Fibroblast of upper back skin (primary cell): ENCODE data around the gene PRPSAP1.
A peak's percentile ranks its signal among the peaks of the same experiment; 100 is the strongest.
"Not testable (repeated sequence)": the region's sequence is repeated elsewhere in the genome, so short reads cannot be mapped to it uniquely, and the experiment has no call there.

Experiments
- DNase-seq: peaks from one replicate; pipeline ENCODE4 v3.0.0-alpha.2; 2013

PRPSAP1 gene

GRCh38 chr17:76357597-76358158 lies 4.0 kb upstream of the PRPSAP1 start:
- DNase-seq = no peak

DNA sequence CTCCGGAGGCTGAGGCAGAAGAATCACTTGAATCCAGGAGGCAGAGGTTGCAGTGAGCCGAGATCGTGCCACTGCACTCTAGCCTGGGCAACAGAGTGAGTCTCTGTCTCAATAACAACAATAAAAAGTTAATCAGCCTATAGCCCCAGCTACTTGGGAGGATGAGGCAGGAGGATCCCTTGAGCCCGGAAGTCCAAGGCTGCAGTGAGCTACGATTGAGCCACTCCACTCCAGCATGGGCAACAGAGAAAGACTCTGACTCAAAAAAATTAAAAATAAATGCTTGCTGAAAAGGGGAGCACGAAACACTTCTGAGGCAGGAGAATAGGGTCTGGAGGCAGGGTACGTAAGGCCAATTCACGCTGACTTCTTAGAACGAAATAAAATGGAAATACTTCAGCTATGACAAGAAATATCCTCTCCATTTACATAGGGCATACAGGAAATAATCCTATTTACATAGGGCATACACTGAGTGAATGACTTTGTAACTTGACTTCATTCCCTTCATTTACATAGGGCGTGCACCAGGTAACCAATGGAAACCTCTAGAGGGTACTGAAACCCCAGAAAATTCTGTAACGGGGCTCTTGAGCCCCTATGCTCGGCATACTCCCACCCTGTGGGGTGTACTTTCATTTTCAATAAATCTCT lies 3.2 kb upstream of the PRPSAP1 start:
- DNase-seq = no peak

- DNase-seq = no peak
Observed at GRCh38 chr17:76354747-76355310, 1.1 kb upstream of the PRPSAP1 start.

DNA sequence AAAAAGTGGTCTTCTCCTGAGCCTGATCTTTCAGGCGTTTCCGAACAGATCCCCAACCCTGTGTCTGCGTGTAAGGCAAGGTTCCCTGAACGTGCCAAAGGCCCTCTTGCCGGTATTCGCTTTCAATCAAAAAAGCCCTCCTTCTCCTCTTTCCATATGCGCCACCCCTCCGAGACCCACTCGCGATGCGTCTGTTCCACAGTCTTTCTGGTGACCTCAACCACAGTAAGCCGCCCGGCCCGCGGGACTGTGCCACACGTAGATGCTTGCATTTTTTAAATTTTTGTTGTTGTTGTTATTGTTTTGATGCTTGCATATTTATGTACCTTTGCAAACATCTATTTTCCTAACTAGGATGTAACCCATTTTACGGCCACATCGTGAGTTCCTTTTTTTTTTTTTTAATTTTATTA lies 607 bp upstream of the PRPSAP1 start:
- DNase-seq = no peak

DNA sequence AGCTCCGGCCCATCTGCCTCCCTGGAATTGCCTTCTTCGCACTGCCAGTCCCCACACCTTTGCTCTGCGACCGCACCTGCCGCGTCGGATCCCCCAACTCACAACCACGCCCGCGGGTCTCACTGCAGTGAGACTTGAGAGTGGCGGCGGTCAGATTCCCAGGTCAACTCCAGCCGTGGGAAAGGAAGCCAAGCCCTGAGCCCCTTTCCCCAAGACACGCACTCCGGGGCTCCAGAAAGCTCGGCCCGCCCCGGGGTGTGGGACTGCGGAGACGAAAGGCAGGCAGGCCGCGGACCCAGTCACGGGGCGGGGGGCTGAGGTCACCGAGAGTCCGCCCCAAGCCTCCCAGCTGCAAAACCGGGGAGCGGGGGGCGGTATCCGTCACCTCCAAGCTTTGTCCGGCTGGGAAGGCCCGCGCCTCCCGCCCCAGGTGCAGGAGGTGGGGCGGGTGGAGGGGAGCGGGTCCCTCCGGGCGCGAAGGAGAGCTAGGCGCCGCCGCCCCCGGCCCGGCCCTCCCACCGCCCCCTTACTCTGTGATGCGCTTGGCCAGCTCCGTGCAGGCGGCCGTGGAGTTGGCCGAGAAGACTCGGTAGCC lies 615 bp downstream of the PRPSAP1 start:
- no peak for DNase-seq

GRCh38 chr17:76351526-76352071 lies 2.1 kb downstream of the PRPSAP1 start:
- DNase-seq = no peak

- no peak for DNase-seq
Observed at GRCh38 chr17:76350463-76350862, 3.3 kb downstream of the PRPSAP1 start.

GRCh38 chr17:76346936-76347335 lies 6.8 kb downstream of the PRPSAP1 start:
- not testable (repeated sequence) for DNase-seq

DNA sequence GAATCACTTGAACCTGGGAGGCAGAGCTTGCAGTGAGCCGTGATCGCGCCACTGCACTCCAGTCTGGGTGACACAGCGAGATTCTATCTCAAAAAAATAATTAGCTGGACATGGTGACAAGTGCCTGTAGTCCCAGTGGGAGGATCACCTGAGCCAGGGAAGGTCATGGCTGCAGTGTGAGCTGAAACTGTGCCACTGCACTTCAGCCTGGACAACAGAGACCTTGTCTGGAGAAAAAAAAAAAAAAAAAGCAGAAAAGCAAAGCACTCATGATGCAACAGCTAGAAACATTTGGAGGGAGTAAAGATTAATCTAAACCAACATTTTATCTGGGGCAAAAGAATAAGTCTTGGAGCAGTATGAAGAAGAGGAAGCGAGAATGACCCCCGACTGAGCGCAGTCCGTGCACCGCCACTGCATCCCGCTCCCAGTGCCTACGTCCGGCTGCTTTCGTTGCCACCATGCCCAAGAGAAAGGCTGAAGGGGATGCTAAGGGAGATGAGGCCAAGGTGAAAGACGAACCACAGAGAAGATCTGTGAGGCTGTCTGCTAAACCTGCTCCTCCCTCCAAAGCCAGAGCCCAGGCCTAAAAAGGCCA lies 8.2 kb downstream of the PRPSAP1 start:
- DNase-seq = peak; percentile 68

DNA sequence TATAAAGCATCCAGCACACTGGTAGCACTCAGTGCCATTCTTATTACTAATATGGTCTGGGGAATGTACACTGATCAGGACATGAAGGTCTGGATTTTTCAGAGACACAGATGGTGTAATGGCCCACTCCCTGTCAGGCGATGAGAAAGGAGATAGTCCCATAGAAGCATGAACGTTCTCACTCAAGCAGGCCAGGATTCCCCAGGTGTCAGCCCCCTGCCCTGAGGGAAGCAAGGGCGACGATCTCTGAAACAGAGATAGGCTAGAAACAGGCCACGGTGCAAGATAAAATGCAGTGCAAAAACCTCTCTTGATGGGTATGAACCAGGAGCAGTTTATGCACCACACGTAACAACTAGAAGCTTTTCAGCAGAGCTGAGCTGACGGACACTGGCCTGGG lies 10.6 kb downstream of the PRPSAP1 start:
- DNase-seq = no peak

GRCh38 chr17:76341301-76341700 lies 12.4 kb downstream of the PRPSAP1 start:
- DNase-seq = no peak

DNA sequence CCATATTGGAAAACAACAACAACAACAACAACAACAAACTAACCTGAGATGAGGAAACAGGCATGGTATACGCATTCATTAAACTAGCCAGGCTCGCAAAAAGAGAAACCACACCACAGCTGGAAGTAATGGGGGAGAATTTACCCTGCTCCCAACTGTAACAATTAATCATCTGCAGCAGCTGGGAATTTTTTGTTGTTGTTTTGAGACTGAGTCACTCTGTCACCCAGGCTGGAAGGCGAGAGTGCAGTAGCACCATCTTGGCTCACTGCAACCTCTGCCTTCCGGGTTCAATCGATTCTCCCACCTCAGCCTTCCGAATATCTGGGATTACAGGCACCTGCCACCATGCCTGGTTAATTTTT lies 16.3 kb downstream of the PRPSAP1 start:
- peak; percentile 32 for DNase-seq

GRCh38 chr17:76336756-76337412 lies 16.8 kb downstream of the PRPSAP1 start:
- no peak for DNase-seq

DNA sequence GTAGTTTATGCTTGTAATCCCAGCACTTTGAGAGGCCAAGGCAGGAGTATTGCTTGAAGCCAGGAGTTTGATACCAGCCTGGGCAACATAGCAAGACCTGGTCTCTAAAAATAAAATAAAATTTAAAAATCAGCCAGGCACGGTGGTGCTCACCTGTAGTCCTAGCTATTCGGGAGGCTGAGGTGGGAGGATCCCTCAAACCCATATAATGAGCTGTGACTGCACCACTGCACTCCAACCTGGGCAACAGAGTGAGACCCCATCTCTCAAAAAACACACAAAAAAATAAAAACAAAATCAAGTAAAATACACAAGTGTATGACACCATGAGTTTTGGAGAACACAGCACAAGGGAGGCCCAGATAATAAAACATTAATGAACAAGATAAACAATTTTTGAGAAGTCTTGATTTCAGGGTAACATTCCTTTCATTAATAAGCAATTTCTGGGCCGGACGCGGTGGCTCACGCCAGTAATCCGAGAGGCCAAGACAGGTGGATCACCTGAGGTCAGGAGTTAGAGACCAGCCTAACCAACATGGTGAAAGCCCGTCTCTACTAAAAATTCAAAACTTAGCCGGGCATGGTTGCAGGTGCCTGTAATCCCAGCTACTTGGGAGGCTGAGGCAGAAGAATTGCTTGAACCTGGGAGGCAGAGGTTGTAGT lies 17.9 kb downstream of the PRPSAP1 start:
- DNase-seq = no peak

GRCh38 chr17:76333673-76334505 lies 19.8 kb downstream of the PRPSAP1 start:
- no peak for DNase-seq

GRCh38 chr17:76331083-76331482 lies 22.6 kb downstream of the PRPSAP1 start:
- no peak for DNase-seq

GRCh38 chr17:76329664-76330063 lies 24.1 kb downstream of the PRPSAP1 start:
- DNase-seq = no peak

GRCh38 chr17:76327696-76328095 lies 26.0 kb downstream of the PRPSAP1 start:
- no peak for DNase-seq

DNA sequence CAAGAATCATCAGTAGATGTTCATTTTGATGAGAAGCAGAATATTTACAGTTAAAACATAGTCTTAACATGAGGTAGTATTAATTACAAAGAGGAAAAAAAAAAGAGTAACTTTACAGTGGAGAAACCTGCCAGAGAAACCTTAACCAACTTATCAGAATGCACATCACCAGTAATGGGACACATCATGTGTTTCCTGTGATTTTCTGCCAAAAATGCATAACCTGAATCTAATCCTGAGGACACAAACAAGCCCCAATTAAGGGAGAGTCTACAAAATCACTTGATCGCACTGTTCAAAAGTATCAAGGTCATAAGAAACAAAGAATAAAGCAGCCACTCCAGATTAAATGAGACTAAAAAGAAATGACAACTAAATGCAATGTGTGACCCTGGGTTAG lies 27.4 kb downstream of the PRPSAP1 start:
- no peak for DNase-seq

- no peak for DNase-seq
Observed at GRCh38 chr17:76318586-76318985, 35.1 kb downstream of the PRPSAP1 start.

- DNase-seq = no peak
Observed at GRCh38 chr17:76317535-76317934, 36.2 kb downstream of the PRPSAP1 start.
